PC-9 (cell line): ENCODE results near the gene PUM1.

ENCODE experiments used
- CTCF ChIP-seq: fragments of 200-600 bp; sonication (generic); conservative IDR thresholded peaks from 2 replicates; pipeline ENCODE4 v1.6.1; 2017; ENCODE audit warnings: mixed run types, antibody characterized with exemption, mild to moderate bottlenecking, moderate library complexity
- EZH2 ChIP-seq: fragments of 200-600 bp; sonication (generic); IDR thresholded peaks from 2 replicates; pipeline ENCODE4 v1.8.0; 2017; ENCODE audit warnings: antibody characterized with exemption, low read depth

GRCh38 chr1:31102501-31102950, 37.0 kb upstream of the PUM1 start:
- TF ChIP-seq EZH2 (no peak), CTCF (no peak)
